Neural cell (in vitro differentiated cells): Measurements from ENCODE around the gene TOR2A. TPM values are rescaled to one million over a fixed set of nuclear protein-coding genes. Genes with fewer than 3 reads are reported as not detected.

ENCODE experiments used
- H2AFZ ChIP-seq: fragments of 200-600, 300-800 bp; sonication (generic), shearing (Covaris generic); 2 replicates; pipeline ENCODE4 v1.6.0; 2014; ENCODE audit warnings: low read depth, mild to moderate bottlenecking, antibody characterized with exemption, low read length, moderate library complexity
- H3F3A ChIP-seq: fragments of 200-600 bp; shearing (Covaris generic); 2 replicates; pipeline ENCODE4 v1.6.1; 2016; ENCODE audit warnings: mild to moderate bottlenecking, moderate library complexity, mixed read lengths, antibody characterized with exemption, low read length; ENCODE audit not compliant: insufficient read depth, poor library complexity, severe bottlenecking
- H3K27ac ChIP-seq: fragments of 200-600, 300-800 bp; sonication (generic), shearing (Covaris generic); 2 replicates; pipeline ENCODE4 v1.5.1; 2014; ENCODE audit warnings: mild to moderate bottlenecking, low read length, moderate library complexity
- H3K27me3 ChIP-seq: fragments of 300-800, 200-600 bp; sonication (generic), shearing (Covaris generic); 2 replicates; pipeline ENCODE4 v1.6.0; 2014; ENCODE audit warnings: mild to moderate bottlenecking, low read depth, low read length, moderate library complexity; ENCODE audit not compliant: insufficient read depth
- H3K36me3 ChIP-seq: fragments of 300-800, 200-600 bp; sonication (generic), shearing (Covaris generic); 2 replicates; pipeline ENCODE4 v1.5.1; 2014; ENCODE audit warnings: mild to moderate bottlenecking, antibody characterized with exemption, low read length, moderate library complexity; ENCODE audit not compliant: insufficient read depth
- H3K4me2 ChIP-seq: fragments of 300-800, 200-600 bp; sonication (generic), shearing (Covaris generic); 2 replicates; pipeline ENCODE4 v1.6.0; 2014; ENCODE audit warnings: mild to moderate bottlenecking, low read length
- H3K4me3 ChIP-seq: fragments of 300-800, 200-600 bp; sonication (generic), shearing (Covaris generic); 2 replicates; pipeline ENCODE4 v1.5.1; 2014; ENCODE audit warnings: mild to moderate bottlenecking, low read length, moderate library complexity
- H3K79me2 ChIP-seq: fragments of 200-600 bp; shearing (Covaris generic); replicated peaks from 2 replicates; pipeline ENCODE4 v1.6.0; 2014; ENCODE audit warnings: mild to moderate bottlenecking, low read length, moderate library complexity; ENCODE audit not compliant: insufficient read depth
- H3K9ac ChIP-seq: fragments of 300-800, 200-600 bp; sonication (generic), shearing (Covaris generic); 2 replicates; pipeline ENCODE4 v1.6.1; 2016; ENCODE audit warnings: mild to moderate bottlenecking, low read length, mixed read lengths
- H3K9me2 ChIP-seq: fragments of 200-600 bp; shearing (Covaris generic); 2 replicates; pipeline ENCODE4 v1.6.1; 2016; ENCODE audit warnings: mild to moderate bottlenecking, low read length, mixed read lengths; ENCODE audit not compliant: insufficient read depth
- H3K9me3 ChIP-seq: fragments of 200-600, 300-800 bp; sonication (generic), shearing (Covaris generic); 2 replicates; pipeline ENCODE4 v1.6.1; 2016; ENCODE audit warnings: mild to moderate bottlenecking, mixed run types, low read length, moderate library complexity, mixed read lengths
- H4K20me1 ChIP-seq: fragments of 200-600 bp; shearing (Covaris generic); 2 replicates; pipeline ENCODE4 v1.6.1; 2016; ENCODE audit warnings: mild to moderate bottlenecking, mixed run types; ENCODE audit not compliant: insufficient read depth
- EP300 ChIP-seq: fragments of 450-650 bp; conservative IDR thresholded peaks from 2 replicates; pipeline ENCODE4 v1.6.1; 2014; ENCODE audit warnings: antibody characterized with exemption, mild to moderate bottlenecking, moderate library complexity; ENCODE audit not compliant: poor library complexity, severe bottlenecking
- EZH2 ChIP-seq: fragments of 200-600, 300-800 bp; shearing (Covaris generic), sonication (generic); IDR thresholded peaks from 2 replicates; pipeline ENCODE4 v1.6.1; 2014; ENCODE audit warnings: antibody characterized with exemption, low read length, borderline replicate concordance, mild to moderate bottlenecking; ENCODE audit not compliant: insufficient read depth, poor library complexity, severe bottlenecking
- MXI1 ChIP-seq: fragments of 450-650 bp; conservative IDR thresholded peaks from 2 replicates; pipeline ENCODE4 v1.6.1; 2014; ENCODE audit warnings: antibody characterized with exemption, mild to moderate bottlenecking; ENCODE audit not compliant: poor library complexity, severe bottlenecking
- POLR2AphosphoS5 ChIP-seq: IDR thresholded peaks from 2 replicates; pipeline ENCODE4 v1.6.1; 2012
- RAD21 ChIP-seq: fragments of 450-650 bp; conservative IDR thresholded peaks from 2 replicates; pipeline ENCODE4 v1.6.1; 2014; ENCODE audit warnings: antibody characterized with exemption, mild to moderate bottlenecking, moderate library complexity
- SMC3 ChIP-seq: fragments of 450-650 bp; conservative IDR thresholded peaks from 2 replicates; pipeline ENCODE4 v1.6.1; 2014; ENCODE audit warnings: antibody characterized with exemption, mild to moderate bottlenecking, moderate library complexity; ENCODE audit not compliant: poor library complexity
- TAF1 ChIP-seq: IDR thresholded peaks from 2 replicates; pipeline ENCODE4 v1.6.1; 2012; ENCODE audit warnings: low read depth
- polyA plus RNA-seq: library from polyadenylated mRNA; depleted of rRNA; stranded (reverse); fragments of >200 nt; gene quantifications from 2 replicates; pipeline ENCODE4 v1.2.3, GENCODE V29; 2014
- TF ChIP-seq, protein P1 (sequence below): IDR thresholded peaks from 2 replicates; pipeline ENCODE4 v1.6.1; 2012; ENCODE audit warnings: borderline replicate concordance
- TF ChIP-seq, protein P2 (sequence below): fragments of 450-650 bp; IDR thresholded peaks from 2 replicates; pipeline ENCODE4 v1.5.1; 2014; ENCODE audit warnings: antibody characterized with exemption, mild to moderate bottlenecking, moderate library complexity; ENCODE audit not compliant: poor library complexity, severe bottlenecking

Gene TOR2A
- polyA plus RNA-seq, 1 donor from 2014 or later = 59.7 TPM

GRCh38 chr9:127710204-127710783 lies 24.8 kb downstream of the TOR2A start (continued):
- TF ChIP-seq, protein P1, sequence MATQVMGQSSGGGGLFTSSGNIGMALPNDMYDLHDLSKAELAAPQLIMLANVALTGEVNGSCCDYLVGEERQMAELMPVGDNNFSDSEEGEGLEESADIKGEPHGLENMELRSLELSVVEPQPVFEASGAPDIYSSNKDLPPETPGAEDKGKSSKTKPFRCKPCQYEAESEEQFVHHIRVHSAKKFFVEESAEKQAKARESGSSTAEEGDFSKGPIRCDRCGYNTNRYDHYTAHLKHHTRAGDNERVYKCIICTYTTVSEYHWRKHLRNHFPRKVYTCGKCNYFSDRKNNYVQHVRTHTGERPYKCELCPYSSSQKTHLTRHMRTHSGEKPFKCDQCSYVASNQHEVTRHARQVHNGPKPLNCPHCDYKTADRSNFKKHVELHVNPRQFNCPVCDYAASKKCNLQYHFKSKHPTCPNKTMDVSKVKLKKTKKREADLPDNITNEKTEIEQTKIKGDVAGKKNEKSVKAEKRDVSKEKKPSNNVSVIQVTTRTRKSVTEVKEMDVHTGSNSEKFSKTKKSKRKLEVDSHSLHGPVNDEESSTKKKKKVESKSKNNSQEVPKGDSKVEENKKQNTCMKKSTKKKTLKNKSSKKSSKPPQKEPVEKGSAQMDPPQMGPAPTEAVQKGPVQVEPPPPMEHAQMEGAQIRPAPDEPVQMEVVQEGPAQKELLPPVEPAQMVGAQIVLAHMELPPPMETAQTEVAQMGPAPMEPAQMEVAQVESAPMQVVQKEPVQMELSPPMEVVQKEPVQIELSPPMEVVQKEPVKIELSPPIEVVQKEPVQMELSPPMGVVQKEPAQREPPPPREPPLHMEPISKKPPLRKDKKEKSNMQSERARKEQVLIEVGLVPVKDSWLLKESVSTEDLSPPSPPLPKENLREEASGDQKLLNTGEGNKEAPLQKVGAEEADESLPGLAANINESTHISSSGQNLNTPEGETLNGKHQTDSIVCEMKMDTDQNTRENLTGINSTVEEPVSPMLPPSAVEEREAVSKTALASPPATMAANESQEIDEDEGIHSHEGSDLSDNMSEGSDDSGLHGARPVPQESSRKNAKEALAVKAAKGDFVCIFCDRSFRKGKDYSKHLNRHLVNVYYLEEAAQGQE = no peak
- TF ChIP-seq POLR2AphosphoS5 (no peak), MXI1 (no peak)

- H3K27ac ChIP-seq = no peak overlapping the region
- H3F3A ChIP-seq = no peaks in the 10 kb centered on the region
- no peaks in the 10 kb centered on the region for H4K20me1 ChIP-seq
- H3K79me2 ChIP-seq = no peaks in the 10 kb centered on the region
- H2AFZ ChIP-seq = no peak overlapping the region
- H3K4me2 ChIP-seq = no peak overlapping the region
- no peak overlapping the region for H3K9ac ChIP-seq
- H3K27me3 ChIP-seq = no peaks in the 10 kb centered on the region
- no peaks in the 10 kb centered on the region for H3K9me2 ChIP-seq
- TF ChIP-seq, protein P1 = no peak
- TF ChIP-seq POLR2AphosphoS5 (no peak), EP300 (no peak), MXI1 (no peak), SMC3 (no peak), TAF1 (no peak), EZH2 (no peak), RAD21 (no peak)
- TF ChIP-seq, protein P2, sequence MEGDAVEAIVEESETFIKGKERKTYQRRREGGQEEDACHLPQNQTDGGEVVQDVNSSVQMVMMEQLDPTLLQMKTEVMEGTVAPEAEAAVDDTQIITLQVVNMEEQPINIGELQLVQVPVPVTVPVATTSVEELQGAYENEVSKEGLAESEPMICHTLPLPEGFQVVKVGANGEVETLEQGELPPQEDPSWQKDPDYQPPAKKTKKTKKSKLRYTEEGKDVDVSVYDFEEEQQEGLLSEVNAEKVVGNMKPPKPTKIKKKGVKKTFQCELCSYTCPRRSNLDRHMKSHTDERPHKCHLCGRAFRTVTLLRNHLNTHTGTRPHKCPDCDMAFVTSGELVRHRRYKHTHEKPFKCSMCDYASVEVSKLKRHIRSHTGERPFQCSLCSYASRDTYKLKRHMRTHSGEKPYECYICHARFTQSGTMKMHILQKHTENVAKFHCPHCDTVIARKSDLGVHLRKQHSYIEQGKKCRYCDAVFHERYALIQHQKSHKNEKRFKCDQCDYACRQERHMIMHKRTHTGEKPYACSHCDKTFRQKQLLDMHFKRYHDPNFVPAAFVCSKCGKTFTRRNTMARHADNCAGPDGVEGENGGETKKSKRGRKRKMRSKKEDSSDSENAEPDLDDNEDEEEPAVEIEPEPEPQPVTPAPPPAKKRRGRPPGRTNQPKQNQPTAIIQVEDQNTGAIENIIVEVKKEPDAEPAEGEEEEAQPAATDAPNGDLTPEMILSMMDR = no peak
- H3K9me3 ChIP-seq = no peaks in the 10 kb centered on the region
- H3K4me3 ChIP-seq = no peak overlapping the region
- no peaks in the 10 kb centered on the region for H3K36me3 ChIP-seq
Observed at GRCh38 chr9:127708952-127709587, 26.0 kb downstream of the TOR2A start.
